ENCODE results near the gene SERPINA5.

DNA sequence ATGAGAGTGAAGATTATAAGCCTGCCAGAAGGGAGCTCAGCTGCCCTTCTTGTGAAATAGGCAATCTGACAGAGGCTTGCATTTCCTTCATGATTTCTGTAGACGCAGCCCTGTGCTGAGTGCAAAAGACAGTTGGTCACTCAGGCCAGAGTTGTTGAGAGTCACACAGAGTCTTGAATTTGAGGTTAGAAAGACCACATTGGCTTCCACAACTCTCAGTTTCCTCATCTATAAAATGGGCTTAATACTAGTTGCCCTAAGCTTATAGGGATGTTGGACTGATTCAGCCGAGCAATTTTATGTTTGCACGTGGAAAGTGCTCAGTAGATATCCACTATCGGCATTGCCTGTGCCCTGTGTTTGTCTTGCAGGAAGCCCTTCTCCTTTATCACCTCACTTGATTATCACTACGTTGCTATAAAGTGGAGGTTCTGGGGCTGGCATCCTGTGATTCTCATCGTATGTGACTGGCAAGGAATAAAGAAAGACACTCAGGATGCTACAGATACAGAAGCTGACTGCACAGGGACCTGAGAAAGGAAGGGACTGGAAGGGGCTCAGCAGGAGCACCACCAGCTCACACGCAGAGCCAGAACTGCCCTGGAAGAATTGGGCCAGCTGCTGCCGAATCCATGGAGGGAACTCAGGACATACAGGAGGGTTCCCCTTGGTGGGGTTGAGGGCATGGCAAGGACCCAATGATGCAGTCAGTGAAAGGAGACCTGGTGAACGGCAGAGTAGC, 39.8 kb upstream of the SERPINA5 start:
- TF ChIP-seq, protein P1, sequence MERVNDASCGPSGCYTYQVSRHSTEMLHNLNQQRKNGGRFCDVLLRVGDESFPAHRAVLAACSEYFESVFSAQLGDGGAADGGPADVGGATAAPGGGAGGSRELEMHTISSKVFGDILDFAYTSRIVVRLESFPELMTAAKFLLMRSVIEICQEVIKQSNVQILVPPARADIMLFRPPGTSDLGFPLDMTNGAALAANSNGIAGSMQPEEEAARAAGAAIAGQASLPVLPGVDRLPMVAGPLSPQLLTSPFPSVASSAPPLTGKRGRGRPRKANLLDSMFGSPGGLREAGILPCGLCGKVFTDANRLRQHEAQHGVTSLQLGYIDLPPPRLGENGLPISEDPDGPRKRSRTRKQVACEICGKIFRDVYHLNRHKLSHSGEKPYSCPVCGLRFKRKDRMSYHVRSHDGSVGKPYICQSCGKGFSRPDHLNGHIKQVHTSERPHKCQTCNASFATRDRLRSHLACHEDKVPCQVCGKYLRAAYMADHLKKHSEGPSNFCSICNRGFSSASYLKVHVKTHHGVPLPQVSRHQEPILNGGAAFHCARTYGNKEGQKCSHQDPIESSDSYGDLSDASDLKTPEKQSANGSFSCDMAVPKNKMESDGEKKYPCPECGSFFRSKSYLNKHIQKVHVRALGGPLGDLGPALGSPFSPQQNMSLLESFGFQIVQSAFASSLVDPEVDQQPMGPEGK (CRISPR knock-in tag; IDR thresholded peaks at IDR 0.05; ENCODE audit: borderline replicate concordance), result no peak
- TF ChIP-seq, protein P2, sequence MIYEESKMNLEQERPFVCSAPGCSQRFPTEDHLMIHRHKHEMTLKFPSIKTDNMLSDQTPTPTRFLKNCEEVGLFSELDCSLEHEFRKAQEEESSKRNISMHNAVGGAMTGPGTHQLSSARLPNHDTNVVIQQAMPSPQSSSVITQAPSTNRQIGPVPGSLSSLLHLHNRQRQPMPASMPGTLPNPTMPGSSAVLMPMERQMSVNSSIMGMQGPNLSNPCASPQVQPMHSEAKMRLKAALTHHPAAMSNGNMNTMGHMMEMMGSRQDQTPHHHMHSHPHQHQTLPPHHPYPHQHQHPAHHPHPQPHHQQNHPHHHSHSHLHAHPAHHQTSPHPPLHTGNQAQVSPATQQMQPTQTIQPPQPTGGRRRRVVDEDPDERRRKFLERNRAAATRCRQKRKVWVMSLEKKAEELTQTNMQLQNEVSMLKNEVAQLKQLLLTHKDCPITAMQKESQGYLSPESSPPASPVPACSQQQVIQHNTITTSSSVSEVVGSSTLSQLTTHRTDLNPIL (CRISPR knock-in tag; IDR thresholded peaks at IDR 0.05; ENCODE audit: low read depth), result no peak
- TF ChIP-seq BACH2 (CRISPR knock-in tag; IDR thresholded peaks at IDR 0.05; ENCODE audit: borderline replicate concordance) (no peak), ZFP30 (CRISPR knock-in tag; IDR thresholded peaks at IDR 0.05) (no peak), RARB (CRISPR knock-in tag; IDR thresholded peaks at IDR 0.05) (no peak), ZFP3 (CRISPR knock-in tag; IDR thresholded peaks at IDR 0.05) (no peak), CSDC2 (CRISPR knock-in tag; IDR thresholded peaks at IDR 0.05) (no peak), ARNTL (CRISPR knock-in tag; IDR thresholded peaks at IDR 0.05; ENCODE audit: borderline replicate concordance, low read depth) (no peak), GLIS3 (CRISPR knock-in tag; IDR thresholded peaks at IDR 0.05) (no peak), OSR1 (CRISPR knock-in tag; IDR thresholded peaks at IDR 0.05) (no peak), ESRRG (CRISPR knock-in tag; IDR thresholded peaks at IDR 0.05) (no peak), ZNF70 (CRISPR knock-in tag; IDR thresholded peaks at IDR 0.05) (no peak), SNAI2 (CRISPR knock-in tag; IDR thresholded peaks at IDR 0.05) (no peak)
- TF ChIP-seq, protein P3, sequence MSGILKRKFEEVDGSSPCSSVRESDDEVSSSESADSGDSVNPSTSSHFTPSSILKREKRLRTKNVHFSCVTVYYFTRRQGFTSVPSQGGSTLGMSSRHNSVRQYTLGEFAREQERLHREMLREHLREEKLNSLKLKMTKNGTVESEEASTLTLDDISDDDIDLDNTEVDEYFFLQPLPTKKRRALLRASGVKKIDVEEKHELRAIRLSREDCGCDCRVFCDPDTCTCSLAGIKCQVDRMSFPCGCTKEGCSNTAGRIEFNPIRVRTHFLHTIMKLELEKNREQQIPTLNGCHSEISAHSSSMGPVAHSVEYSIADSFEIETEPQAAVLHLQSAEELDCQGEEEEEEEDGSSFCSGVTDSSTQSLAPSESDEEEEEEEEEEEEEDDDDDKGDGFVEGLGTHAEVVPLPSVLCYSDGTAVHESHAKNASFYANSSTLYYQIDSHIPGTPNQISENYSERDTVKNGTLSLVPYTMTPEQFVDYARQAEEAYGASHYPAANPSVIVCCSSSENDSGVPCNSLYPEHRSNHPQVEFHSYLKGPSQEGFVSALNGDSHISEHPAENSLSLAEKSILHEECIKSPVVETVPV (CRISPR knock-in tag; IDR thresholded peaks at IDR 0.05), result no peak
